Kidney epithelial cell (primary cell): ENCODE measurements around the gene DLG2. TPM values are rescaled to one million over a fixed set of nuclear protein-coding genes. Genes with fewer than 3 reads are reported as not detected.

ENCODE experiments used
- DNase-seq: peaks from one replicate; pipeline ENCODE4 v3.0.0-alpha.2; 2010; ENCODE audit warnings: low read depth
- H3K27me3 ChIP-seq: 2 replicates; pipeline ENCODE4 v1.6.0; 2011; ENCODE audit warnings: low read length; ENCODE audit not compliant: control insufficient read depth, insufficient read depth
- H3K36me3 ChIP-seq: 2 replicates; pipeline ENCODE4 v1.5.1; 2011; ENCODE audit warnings: low read length; ENCODE audit not compliant: control insufficient read depth, insufficient read depth
- H3K4me3 ChIP-seq: 2 replicates; pipeline ENCODE4 v1.5.1; 2011; ENCODE audit warnings: low read depth, mild to moderate bottlenecking, control low read depth, low read length
- CTCF ChIP-seq: IDR thresholded peaks from 2 replicates; pipeline ENCODE4 v1.5.1; 2011; ENCODE audit warnings: mild to moderate bottlenecking, moderate library complexity, low read length, control low read depth, inconsistent platforms; ENCODE audit not compliant: insufficient read depth, poor library complexity, severe bottlenecking
- total RNA-seq: library from RNA; depleted of rRNA; stranded (reverse); fragments of >200 nt; gene quantifications from 2 replicates; pipeline ENCODE4 v1.2.3, GENCODE V29; 2015

Gene DLG2
- total RNA-seq, 1 donor from 2014 or later, result 0.75 TPM

GRCh38 chr11:84962018-84962417 is 665.1 kb downstream of the DLG2 start:
- DNase-seq, result no peak
- Histone ChIP-seq H3K27me3 (no peaks in the 10 kb centered on the region), H3K4me3 (no peak overlapping the region), H3K36me3 (no peaks in the 10 kb centered on the region)
- no peak for TF ChIP-seq CTCF

- H3K4me3 ChIP-seq, result no peak overlapping the region
- no peaks in the 10 kb centered on the region for H3K36me3 ChIP-seq
- no peak for DNase-seq
- TF ChIP-seq CTCF, result no peak
- H3K27me3 ChIP-seq, result no peaks in the 10 kb centered on the region
These were observed 668.8 kb downstream of the DLG2 start for GRCh38 chr11:84958295-84958694.

- no peak for TF ChIP-seq CTCF
- Histone ChIP-seq H3K4me3 (no peak overlapping the region), H3K36me3 (no peaks in the 10 kb centered on the region), H3K27me3 (no peaks in the 10 kb centered on the region)
- DNase-seq, result no peak
These were observed 676.4 kb downstream of the DLG2 start for GRCh38 chr11:84950569-84951270.

- peak; percentile 0 for DNase-seq
- TF ChIP-seq CTCF, result no peak
- Histone ChIP-seq H3K36me3 (no peaks in the 10 kb centered on the region), H3K4me3 (no peak overlapping the region), H3K27me3 (no peaks in the 10 kb centered on the region)
These were observed 679.1 kb downstream of the DLG2 start for GRCh38 chr11:84947970-84948580.

- TF ChIP-seq CTCF, result no peak
- no peak for DNase-seq
- H3K27me3 ChIP-seq, result no peaks in the 10 kb centered on the region
- H3K36me3 ChIP-seq, result no peaks in the 10 kb centered on the region
- no peak overlapping the region for H3K4me3 ChIP-seq
These were observed 680.1 kb downstream of the DLG2 start for GRCh38 chr11:84947070-84947469.

- no peak overlapping the region for H3K4me3 ChIP-seq
- no peak for DNase-seq
- TF ChIP-seq CTCF, result no peak
- H3K27me3 ChIP-seq, result no peaks in the 10 kb centered on the region
- H3K36me3 ChIP-seq, result no peaks in the 10 kb centered on the region
These were observed 696.3 kb downstream of the DLG2 start for GRCh38 chr11:84930863-84931262.
